H1 (cell line): ENCODE data around the gene SGSH. TPM values are rescaled to one million over a fixed set of nuclear protein-coding genes. Genes with fewer than 3 reads are reported as not detected.
A peak's percentile ranks its signal among the peaks of the same experiment; 100 is the strongest.

Experiments used
- CTCF ChIA-PET: fragments of 300-600 bp; sonication (Branson Sonifier 250); formaldehyde crosslinking; loops from one replicate; lab custom pipeline; 2021; ENCODE audit not compliant: partially characterized antibody; lab: Charles Lee
- POLR2A ChIA-PET: fragments of 300-600 bp; sonication (Branson Sonifier 250); formaldehyde crosslinking; loops from one replicate; lab custom pipeline; 2021; ENCODE audit warnings: inconsistent platforms; ENCODE audit not compliant: partially characterized antibody; lab: Charles Lee
- DNase-seq, 2 experiments: peaks; one replicate each; pipeline versions ENCODE4 v3.0.0 to v3.0.0-alpha.2; 2010 to 2022; ENCODE audit warnings: low spot score in 2 of 2, low read depth in 1 of 2, mixed read lengths in 1 of 2
- FAIRE-seq: peaks from 2 replicates; lab custom pipeline; 2011; peaks lifted over from hg19 to GRCh38; lab: Jason Lieb, UNC
- H2AFZ ChIP-seq: 2 replicates; pipeline ENCODE4 v1.8.1; 2012; ENCODE audit warnings: low read length, inconsistent platforms
- H2AK5ac ChIP-seq: 2 replicates; pipeline ENCODE4 v1.6.1; 2013; ENCODE audit warnings: low read depth, low read length
- H2BK120ac ChIP-seq: replicated peaks from 2 replicates; pipeline ENCODE3; 2013; ENCODE audit warnings: low read depth, low read length, inconsistent platforms
- H2BK12ac ChIP-seq: 2 replicates; pipeline ENCODE4 v1.6.1; 2013; ENCODE audit warnings: low read depth, low read length
- H2BK15ac ChIP-seq: 2 replicates; pipeline ENCODE4 v1.6.1; 2013; ENCODE audit warnings: low read length
- H2BK20ac ChIP-seq: 2 replicates; pipeline ENCODE4 v1.6.1; 2013; ENCODE audit warnings: low read length
- H2BK5ac ChIP-seq: 2 replicates; pipeline ENCODE4 v1.6.1; 2013; ENCODE audit warnings: low read depth, low read length
- H3K14ac ChIP-seq: 2 replicates; pipeline ENCODE4 v1.6.1; 2013; ENCODE audit warnings: inconsistent platforms; ENCODE audit not compliant: insufficient read length
- H3K18ac ChIP-seq: 2 replicates; pipeline ENCODE4 v1.6.1; 2013; ENCODE audit warnings: low read length; ENCODE audit errors: extremely low read depth
- H3K23ac ChIP-seq: 2 replicates; pipeline ENCODE4 v1.6.1; 2013; ENCODE audit warnings: inconsistent platforms; ENCODE audit not compliant: insufficient read length
- H3K23me2 ChIP-seq: 2 replicates; pipeline ENCODE4 v1.6.1; 2013; ENCODE audit warnings: low read depth, low read length
- H3K27ac ChIP-seq: 2 replicates; pipeline ENCODE4 v1.6.1; 2011; ENCODE audit warnings: low read depth, low read length, inconsistent platforms
- H3K27me3 ChIP-seq, 4 experiments: replicated peaks in 1 of 4; 1 replicate in 1 of 4; 2 replicates in 3 of 4; pipeline versions ENCODE4 v1.6.1 to v1.8.1; 2011 to 2013; ENCODE audit warnings: low read length in 3 of 4, mild to moderate bottlenecking in 3 of 4, inconsistent platforms in 2 of 4, mixed read lengths in 2 of 4, moderate library complexity in 1 of 4; ENCODE audit not compliant: control insufficient read depth in 3 of 4, insufficient read depth in 3 of 4; ENCODE audit errors: extremely low read depth in 1 of 4
- H3K36me3 ChIP-seq, 4 experiments: 2 replicates each; pipeline versions ENCODE4 v1.6.1 to v1.8.1; 2011 to 2013; ENCODE audit warnings: mild to moderate bottlenecking in 4 of 4, low read length in 3 of 4, moderate library complexity in 2 of 4, control low read depth in 1 of 4, inconsistent platforms in 1 of 4; ENCODE audit not compliant: insufficient read depth in 4 of 4, control insufficient read depth in 2 of 4
- H3K4ac ChIP-seq: replicated peaks from 2 replicates; pipeline ENCODE3; 2013; ENCODE audit warnings: low read length, low read depth, mixed read lengths, inconsistent platforms; ENCODE audit not compliant: insufficient read length
- H3K4me1 ChIP-seq, 4 experiments: replicated peaks in 1 of 4; 1 replicate in 1 of 4; 2 replicates in 3 of 4; pipeline versions ENCODE4 v1.6.1 to v1.8.1; 2011 to 2013; ENCODE audit warnings: low read length in 3 of 4, inconsistent platforms in 2 of 4, mixed read lengths in 1 of 4; ENCODE audit not compliant: insufficient read depth in 4 of 4, control insufficient read depth in 3 of 4
- H3K4me2 ChIP-seq, 2 experiments: 2 replicates each; pipeline versions ENCODE4 v1.6.1 to v1.8.1; 2011 to 2013; ENCODE audit warnings: low read depth in 2 of 2, low read length in 2 of 2, control low read depth in 1 of 2, inconsistent platforms in 1 of 2, mild to moderate bottlenecking in 1 of 2; ENCODE audit not compliant: insufficient read depth in 1 of 2
- H3K4me3 ChIP-seq, 4 experiments: fragments of 200-600, 300-600 bp in 1 of 4; sonication (generic), shearing (Covaris generic), sonication (Bioruptor Twin) in 1 of 4; 2 replicates each; pipeline versions ENCODE4 v1.5.1 to v1.8.1; 2011 to 2016; ENCODE audit warnings: low read length in 4 of 4, low read depth in 3 of 4, control low read depth in 2 of 4, inconsistent platforms in 2 of 4, mild to moderate bottlenecking in 2 of 4, mixed read lengths in 1 of 4, moderate library complexity in 1 of 4; ENCODE audit not compliant: insufficient read depth in 2 of 4; ENCODE audit errors: extremely low read depth in 1 of 4
- H3K56ac ChIP-seq: replicated peaks from 2 replicates; pipeline ENCODE3; 2013; ENCODE audit warnings: low read depth, mild to moderate bottlenecking, mixed read lengths, low read length, inconsistent platforms; ENCODE audit not compliant: insufficient read length
- H3K79me1 ChIP-seq: 2 replicates; pipeline ENCODE4 v1.6.1; 2013; ENCODE audit warnings: low read depth, low read length, control low read depth
- H3K79me2 ChIP-seq, 2 experiments: 2 replicates each; pipeline versions ENCODE4 v1.6.1 to v1.8.1; 2012 to 2013; ENCODE audit warnings: low read length in 2 of 2, mild to moderate bottlenecking in 2 of 2, inconsistent platforms in 1 of 2; ENCODE audit not compliant: insufficient read depth in 2 of 2, control insufficient read depth in 1 of 2
- H3K9ac ChIP-seq, 4 experiments: replicated peaks in 1 of 4; 1 replicate in 1 of 4; 2 replicates in 3 of 4; pipeline versions ENCODE4 v1.6.1 to v1.8.1; 2011 to 2013; ENCODE audit warnings: low read depth in 3 of 4, low read length in 3 of 4, control low read depth in 2 of 4, mild to moderate bottlenecking in 2 of 4, moderate library complexity in 2 of 4, inconsistent platforms in 1 of 4; ENCODE audit errors: extremely low read depth in 1 of 4
- H3K9me3 ChIP-seq, 2 experiments: 2 replicates each; pipeline versions ENCODE4 v1.6.1 to v1.8.1; 2012 to 2013; ENCODE audit warnings: mild to moderate bottlenecking in 2 of 2, moderate library complexity in 2 of 2, control low read depth in 1 of 2, inconsistent platforms in 1 of 2, low read depth in 1 of 2, low read length in 1 of 2, mixed read lengths in 1 of 2; ENCODE audit not compliant: insufficient read depth in 2 of 2
- H4K20me1 ChIP-seq, 2 experiments: replicated peaks in 1 of 2; 2 replicates each; pipeline versions ENCODE3 to v1.8.1; 2011 to 2013; ENCODE audit warnings: inconsistent platforms in 2 of 2, low read length in 2 of 2, mild to moderate bottlenecking in 1 of 2; ENCODE audit not compliant: insufficient read depth in 2 of 2, control insufficient read depth in 1 of 2
- H4K5ac ChIP-seq: 2 replicates; pipeline ENCODE4 v1.6.1; 2013; ENCODE audit warnings: low read length, low read depth, mixed read lengths, inconsistent platforms; ENCODE audit not compliant: insufficient read length
- H4K8ac ChIP-seq: 2 replicates; pipeline ENCODE4 v1.8.0; 2013; ENCODE audit warnings: mild to moderate bottlenecking, moderate library complexity, low read length, inconsistent platforms; ENCODE audit not compliant: insufficient read depth; ENCODE audit errors: extremely low read depth
- H4K91ac ChIP-seq: replicated peaks from 2 replicates; pipeline ENCODE3; 2013; ENCODE audit warnings: low read length, mixed read lengths, inconsistent platforms; ENCODE audit not compliant: insufficient read length
- BRCA1 ChIP-seq: IDR thresholded peaks from 2 replicates; pipeline ENCODE4 v1.6.1; 2012; ENCODE audit warnings: low read depth, low read length, improper control_type of control experiment
- CHD2 ChIP-seq: IDR thresholded peaks from 2 replicates; pipeline ENCODE4 v1.6.1; 2012; ENCODE audit warnings: low read length, improper control_type of control experiment
- EZH2 ChIP-seq: fragments of 200-600 bp; sonication (generic); IDR thresholded peaks from 2 replicates; pipeline ENCODE4 v1.7.1; 2012; ENCODE audit warnings: low read depth, mild to moderate bottlenecking, moderate library complexity, low read length, inconsistent platforms; ENCODE audit not compliant: severe bottlenecking
- HDAC6 ChIP-seq: IDR thresholded peaks from one replicate; pipeline ENCODE4 v1.7.1; 2012; ENCODE audit warnings: low read depth, mild to moderate bottlenecking, inconsistent platforms, low read length, moderate library complexity
- NRF1 ChIP-seq: IDR thresholded peaks from 2 replicates; pipeline ENCODE4 v1.6.1; 2011; ENCODE audit warnings: mild to moderate bottlenecking, low read depth, low read length, improper control_type of control experiment
- RBBP5 ChIP-seq: IDR thresholded peaks from 2 replicates; pipeline ENCODE4 v1.7.1; 2012; ENCODE audit warnings: low read depth, mild to moderate bottlenecking, inconsistent platforms, low read length, moderate library complexity, borderline replicate concordance
- SIX5 ChIP-seq: IDR thresholded peaks from 2 replicates; pipeline ENCODE4 v1.6.1; 2011; ENCODE audit warnings: mild to moderate bottlenecking, low read depth, low read length
- SP2 ChIP-seq: IDR thresholded peaks from 2 replicates; pipeline ENCODE4 v1.6.1; 2012; ENCODE audit warnings: mild to moderate bottlenecking, low read length, inconsistent platforms
- SRF ChIP-seq: IDR thresholded peaks from 2 replicates; pipeline ENCODE4 v1.6.1; 2011; ENCODE audit warnings: mild to moderate bottlenecking, low read depth, low read length, moderate library complexity
- TAF1 ChIP-seq: IDR thresholded peaks from 2 replicates; pipeline ENCODE4 v1.6.1; 2011; ENCODE audit warnings: mild to moderate bottlenecking, low read depth, low read length
- TEAD4 ChIP-seq: IDR thresholded peaks from 2 replicates; pipeline ENCODE4 v1.6.1; 2012; ENCODE audit warnings: low read depth, low read length, inconsistent platforms, mixed read lengths
- ZNF274 ChIP-seq: IDR thresholded peaks from 2 replicates; pipeline ENCODE4 v1.7.0; 2012; ENCODE audit warnings: low read length, borderline replicate concordance; ENCODE audit errors: extremely low read depth
- WGBS, 2 experiments: shearing (Covaris generic) in 1 of 2; methylation state at CpG; one replicate each; pipeline versions ENCODE4 v1.1.6 to v1.1.7; 2013 to 2015; ENCODE audit warnings: low lambda C conversion rate in 2 of 2, mixed read lengths in 2 of 2, inconsistent platforms in 1 of 2, low coverage in 1 of 2, missing lambda C conversion rate in 1 of 2; ENCODE audit not compliant: insufficient replicate concordance in 2 of 2, insufficient coverage in 1 of 2, insufficient read length in 1 of 2; ENCODE audit errors: extremely low coverage in 1 of 2, missing lambda C conversion rate in 1 of 2; 5-methylcytosine and 5-hydroxymethylcytosine counted together
- polyA plus RNA-seq, 7 experiments: library from polyadenylated mRNA; depleted of rRNA in 3 of 7; stranded (reverse) in 5 of 7; unstranded in 2 of 7; fragments of >200 nt in 5 of 7; fragments of 200-250 nt in 2 of 7; gene quantifications; 1 replicate in 5 of 7; 2 replicates in 1 of 7; 4 replicates in 1 of 7; pipeline versions ENCODE4 v1.2.1 to v1.2.3, GENCODE V29; 2011 to 2013; ENCODE audit warnings: missing spikeins in 2 of 7, mixed read lengths in 2 of 7
- total RNA-seq: library from RNA; stranded (reverse); fragmentation: NEBNext Ultra II Directional; extraction: Animal tissue kit (Norgen Biotek cat#: 25700); gene quantifications from 2 replicates; pipeline ENCODE4 v1.2.1, GENCODE V29; 2021
- TF ChIP-seq, protein P1 (sequence below): IDR thresholded peaks from 2 replicates; pipeline ENCODE4 v1.6.1; 2012; ENCODE audit warnings: low read length, inconsistent platforms

Gene SGSH
- total and polyA plus RNA-seq, 2 of the 8 experiments (the other 6 are each of a cell fraction or from before 2014, with no cell fraction given) = 18.0 to 19.6 TPM

DNA sequence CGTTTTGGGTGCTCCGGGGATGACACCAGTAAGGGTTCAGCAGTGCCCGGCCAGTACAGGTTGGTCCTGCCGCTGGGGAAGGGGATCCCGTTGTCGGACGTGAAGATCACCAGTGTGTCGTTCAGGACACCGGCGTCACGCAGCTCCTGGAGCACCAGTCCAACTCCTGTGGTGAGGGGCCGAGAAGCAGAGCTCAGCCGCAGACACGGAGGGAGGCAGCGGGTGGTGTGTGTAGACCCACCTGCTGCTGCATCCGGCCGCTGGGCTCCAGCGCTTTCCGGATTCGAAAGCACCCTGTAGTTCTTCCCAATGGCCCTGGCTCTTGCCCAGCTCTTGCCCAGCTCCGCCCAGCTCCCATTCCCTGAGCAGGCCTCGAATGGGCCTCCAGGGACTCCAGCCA is 8.0 kb downstream of the SGSH start:
- no peak for FAIRE-seq
- no peak overlapping the region for H2AFZ ChIP-seq
- TF ChIP-seq NRF1 (no peak), SRF (no peak), BRCA1 (no peak), TEAD4 (no peak), CHD2 (no peak), HDAC6 (no peak), SIX5 (no peak), ZNF274 (no peak), SP2 (no peak), TAF1 (no peak), RBBP5 (no peak), EZH2 (no peak)
- TF ChIP-seq, protein P1, sequence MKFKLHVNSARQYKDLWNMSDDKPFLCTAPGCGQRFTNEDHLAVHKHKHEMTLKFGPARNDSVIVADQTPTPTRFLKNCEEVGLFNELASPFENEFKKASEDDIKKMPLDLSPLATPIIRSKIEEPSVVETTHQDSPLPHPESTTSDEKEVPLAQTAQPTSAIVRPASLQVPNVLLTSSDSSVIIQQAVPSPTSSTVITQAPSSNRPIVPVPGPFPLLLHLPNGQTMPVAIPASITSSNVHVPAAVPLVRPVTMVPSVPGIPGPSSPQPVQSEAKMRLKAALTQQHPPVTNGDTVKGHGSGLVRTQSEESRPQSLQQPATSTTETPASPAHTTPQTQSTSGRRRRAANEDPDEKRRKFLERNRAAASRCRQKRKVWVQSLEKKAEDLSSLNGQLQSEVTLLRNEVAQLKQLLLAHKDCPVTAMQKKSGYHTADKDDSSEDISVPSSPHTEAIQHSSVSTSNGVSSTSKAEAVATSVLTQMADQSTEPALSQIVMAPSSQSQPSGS = no peak

More for the DNA sequence above, 8.0 kb downstream of the SGSH start:
- Histone ChIP-seq H3K23me2 (no peaks in the 10 kb centered on the region), H3K27me3 (no peaks in the 10 kb centered on the region), H3K36me3 (peaks cover 4 to 18% (median 12%) of the 10 kb centered on the region in 4 experiments; a peak in 5 of 8 replicates), H3K4me2 (no peak overlapping the region), H3K14ac (no peak overlapping the region), H4K5ac (no peak overlapping the region), H3K18ac (no peak overlapping the region), H3K4me1 (no peaks in the 10 kb centered on the region), H3K23ac (no peak overlapping the region), H3K27ac (no peak overlapping the region), H3K56ac (no peak overlapping the region), H3K9me3 (no peaks in the 10 kb centered on the region), H2BK120ac (no peak overlapping the region), H2BK15ac (no peak overlapping the region), H3K4me3 (no peak overlapping the region), H3K79me2 (no peaks in the 10 kb centered on the region), H2BK12ac (no peak overlapping the region), H4K91ac (no peak overlapping the region), H2AK5ac (no peak overlapping the region), H4K20me1 (peaks cover 0 to 3% of the 10 kb centered on the region in 2 experiments), H3K9ac (no peak overlapping the region), H2BK5ac (peak overlapping the region; percentile 16; the same call in 1 of the 2 replicates), H2BK20ac (no peak overlapping the region), H4K8ac (no peak overlapping the region), H3K4ac (no peak overlapping the region), H3K79me1 (peaks cover 2% of the 10 kb centered on the region; the same call in 1 of the 2 replicates)
- ChIA-PET CTCF (interaction anchor here (1.2 to 1.5 kb wide), 2 partner anchors 16 to 52 kb away, joined by 3 to 8 read pairs; no protein-coding TSS in a partner anchor), POLR2A (interaction anchor here (1.0 to 1.3 kb wide), 4 partner anchors 8 to 72 kb away, joined by 3 to 4 read pairs (median 4); no protein-coding TSS in a partner anchor)
- DNase-seq = no peak
- WGBS, 2 experiments = 92% methylated on average over 22 of the region's 22 CpGs; no CpG with 5 or more reads in 1 of the 2 experiments
